ENCODE data around the gene ZNF804A. TPM values are rescaled to one million over a fixed set of nuclear protein-coding genes. Genes with fewer than 3 reads are reported as not detected.

ZNF804A gene
- total and polyA plus RNA-seq, 4 donors, result 0.07 to 0.37 (median 0.13) TPM

- no peak for DNase-seq (ENCODE audit: low spot score)
- TF ChIP-seq NR2F2 (IDR thresholded peaks at IDR 0.05) (no peak), RAD21 (IDR thresholded peaks at IDR 0.05) (no peak), ATF3 (IDR thresholded peaks at IDR 0.05) (no peak), MAX (IDR thresholded peaks at IDR 0.05) (no peak), JUND (IDR thresholded peaks at IDR 0.05) (no peak), EGR1 (IDR thresholded peaks at IDR 0.05; ENCODE audit: low read depth in 2 of 2) (no peak), TAF1 (conservative IDR thresholded peaks at IDR 0.05) (no peak), FOXA2 (IDR thresholded peaks at IDR 0.05) (no peak), SP1 (IDR thresholded peaks at IDR 0.05) (no peak), YY1 (IDR thresholded peaks at IDR 0.05) (no peak), GABPA (IDR thresholded peaks at IDR 0.05 in 1 of 2, conservative IDR thresholded peaks at IDR 0.05 in 1 of 2) (no peak), HNF4G (IDR thresholded peaks at IDR 0.05) (no peak), RXRA (IDR thresholded peaks at IDR 0.05) (no peak), ZBTB33 (IDR thresholded peaks at IDR 0.05) (no peak), REST (IDR thresholded peaks at IDR 0.05) (no peak), HNF4A (conservative IDR thresholded peaks at IDR 0.05) (no peak)
- H3K4me3 ChIP-seq (ENCODE audit: low read depth in 1 of 3, low read length in 3 of 3), result no peak overlapping the region
- H3K4me1 ChIP-seq (ENCODE audit: control insufficient read depth in 4 of 4, insufficient read depth in 4 of 4, low read length in 3 of 4), result no peaks in the 10 kb centered on the region
- H3K27me3 ChIP-seq (ENCODE audit: control insufficient read depth in 4 of 4, insufficient read depth in 4 of 4, low read length in 3 of 4), result no peaks in the 10 kb centered on the region
- WGBS, result 64% methylated on average over 1 of the region's 1 CpG
- H3K9ac ChIP-seq (ENCODE audit: low read depth in 1 of 2, low read length in 2 of 2), result no peak overlapping the region
- H3K27ac ChIP-seq (ENCODE audit: low read depth in 1 of 2, low read length in 2 of 2), result no peak overlapping the region
- no peaks in the 10 kb centered on the region for H3K9me3 ChIP-seq (ENCODE audit: control insufficient read depth in 4 of 4, low read length in 3 of 4)
- H3K36me3 ChIP-seq (ENCODE audit: control insufficient read depth in 4 of 4, insufficient read depth in 3 of 4, low read depth in 1 of 4, low read length in 3 of 4), result no peaks in the 10 kb centered on the region
Observed at GRCh38 chr2:184564092-184564491, 34.2 kb upstream of the ZNF804A start.

- H3K9me3 ChIP-seq (ENCODE audit: control insufficient read depth in 4 of 4, low read length in 3 of 4), result no peaks in the 10 kb centered on the region
- no peaks in the 10 kb centered on the region for H3K4me1 ChIP-seq (ENCODE audit: control insufficient read depth in 4 of 4, insufficient read depth in 4 of 4, low read length in 3 of 4)
- no peak overlapping the region for H3K27ac ChIP-seq (ENCODE audit: low read depth in 1 of 2, low read length in 2 of 2)
- TF ChIP-seq HNF4A (conservative IDR thresholded peaks at IDR 0.05) (no peak), EGR1 (IDR thresholded peaks at IDR 0.05; ENCODE audit: low read depth in 2 of 2) (no peak), FOXA2 (IDR thresholded peaks at IDR 0.05) (no peak), ZBTB33 (IDR thresholded peaks at IDR 0.05) (no peak), RAD21 (IDR thresholded peaks at IDR 0.05) (no peak), FOXA1 (IDR thresholded peaks at IDR 0.05) (no peak), CTCF (IDR thresholded peaks at IDR 0.05; ENCODE audit: low read depth, low read length, missing input control) (no peak), GABPA (IDR thresholded peaks at IDR 0.05 in 1 of 2, conservative IDR thresholded peaks at IDR 0.05 in 1 of 2) (no peak), HNF4G (IDR thresholded peaks at IDR 0.05) (no peak)
- H3K27me3 ChIP-seq (ENCODE audit: control insufficient read depth in 4 of 4, insufficient read depth in 4 of 4, low read length in 3 of 4), result no peaks in the 10 kb centered on the region
- DNase-seq (ENCODE audit: low spot score), result no peak
- 88% methylated on average over 3 of the region's 3 CpGs for WGBS
- no peak overlapping the region for H3K4me3 ChIP-seq (ENCODE audit: low read depth in 1 of 3, low read length in 3 of 3)
- H3K36me3 ChIP-seq (ENCODE audit: control insufficient read depth in 4 of 4, insufficient read depth in 3 of 4, low read depth in 1 of 4, low read length in 3 of 4), result no peaks in the 10 kb centered on the region
- H3K9ac ChIP-seq (ENCODE audit: low read depth in 1 of 2, low read length in 2 of 2), result no peak overlapping the region
Observed at GRCh38 chr2:184566716-184567115, 31.6 kb upstream of the ZNF804A start.

Data from liver (tissue), 9 donors.